Prostate gland (tissue), 2 donors: ENCODE results near the gene GSS.

Source experiments
- POLR2A ChIP-seq: fragments of 450-650 bp; IDR thresholded peaks from one replicate; pipeline ENCODE4 v1.6.1; 2016; ENCODE audit warnings: antibody characterized with exemption, mild to moderate bottlenecking
- TF ChIP-seq, protein P1 (sequence below), 4 experiments: fragments of 200-600 bp in 2 of 4; fragments of 450-650 bp in 2 of 4; sonication (generic) in 2 of 4; IDR thresholded peaks; 1 replicate in 3 of 4; 2 replicates in 1 of 4; pipeline ENCODE4 v1.5.1; 2016 to 2019; ENCODE audit warnings: antibody characterized with exemption in 4 of 4, mild to moderate bottlenecking in 2 of 4, moderate library complexity in 2 of 4

DNA sequence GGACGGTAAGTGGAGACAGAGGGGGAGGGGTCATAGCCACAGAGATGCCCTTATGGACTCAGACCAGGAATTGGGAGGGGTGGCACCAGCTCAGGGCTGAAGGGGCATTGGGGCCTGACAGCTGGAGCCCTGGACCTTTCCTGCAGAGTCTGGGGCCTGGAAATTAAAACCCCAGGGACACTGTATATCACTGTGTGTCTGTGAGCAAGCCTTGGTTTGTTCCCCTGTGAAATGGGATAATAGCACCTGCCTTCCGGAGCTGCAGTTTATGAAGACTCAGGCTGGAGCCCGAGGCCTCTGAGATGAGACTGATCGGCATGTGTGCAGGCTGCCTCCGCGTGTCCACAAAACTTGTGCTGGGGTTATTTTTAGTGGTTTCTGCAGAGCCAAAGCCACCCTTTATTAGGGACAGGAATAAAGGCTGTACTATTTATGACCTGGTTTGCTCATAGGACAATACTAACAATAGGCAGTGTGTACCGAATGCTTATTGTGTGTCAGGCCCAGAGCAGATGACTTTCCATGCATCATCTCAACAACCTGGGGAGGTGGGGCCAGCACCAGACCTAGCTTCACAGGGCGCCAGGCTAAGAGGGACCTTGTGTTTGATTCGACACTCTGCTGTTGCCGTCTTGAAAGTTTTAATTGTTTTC lies 22.6 kb upstream of the GSS start:
- no peak for TF ChIP-seq POLR2A
- TF ChIP-seq, protein P1, sequence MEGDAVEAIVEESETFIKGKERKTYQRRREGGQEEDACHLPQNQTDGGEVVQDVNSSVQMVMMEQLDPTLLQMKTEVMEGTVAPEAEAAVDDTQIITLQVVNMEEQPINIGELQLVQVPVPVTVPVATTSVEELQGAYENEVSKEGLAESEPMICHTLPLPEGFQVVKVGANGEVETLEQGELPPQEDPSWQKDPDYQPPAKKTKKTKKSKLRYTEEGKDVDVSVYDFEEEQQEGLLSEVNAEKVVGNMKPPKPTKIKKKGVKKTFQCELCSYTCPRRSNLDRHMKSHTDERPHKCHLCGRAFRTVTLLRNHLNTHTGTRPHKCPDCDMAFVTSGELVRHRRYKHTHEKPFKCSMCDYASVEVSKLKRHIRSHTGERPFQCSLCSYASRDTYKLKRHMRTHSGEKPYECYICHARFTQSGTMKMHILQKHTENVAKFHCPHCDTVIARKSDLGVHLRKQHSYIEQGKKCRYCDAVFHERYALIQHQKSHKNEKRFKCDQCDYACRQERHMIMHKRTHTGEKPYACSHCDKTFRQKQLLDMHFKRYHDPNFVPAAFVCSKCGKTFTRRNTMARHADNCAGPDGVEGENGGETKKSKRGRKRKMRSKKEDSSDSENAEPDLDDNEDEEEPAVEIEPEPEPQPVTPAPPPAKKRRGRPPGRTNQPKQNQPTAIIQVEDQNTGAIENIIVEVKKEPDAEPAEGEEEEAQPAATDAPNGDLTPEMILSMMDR (IDR thresholded peaks at IDR 0.05), result no peak
